H9 (cell line): ENCODE data around the gene ATP13A2. TPM values are rescaled to one million over a fixed set of nuclear protein-coding genes. Genes with fewer than 3 reads are reported as not detected.

Source experiments
- DNase-seq: peaks from one replicate; pipeline ENCODE4 v3.0.0-alpha.2; 2017
- H2AFZ ChIP-seq: one replicate; pipeline ENCODE4 v1.6.1; 2013; ENCODE audit warnings: mild to moderate bottlenecking, low read length, control low read depth, moderate library complexity
- H2AK5ac ChIP-seq: 2 replicates; pipeline ENCODE4 v1.6.1; 2013; ENCODE audit warnings: low read length, control low read depth, mixed read lengths; ENCODE audit not compliant: insufficient read length
- H2BK120ac ChIP-seq: one replicate; pipeline ENCODE4 v1.6.1; 2013; ENCODE audit warnings: low read depth, mild to moderate bottlenecking, low read length, control low read depth, inconsistent platforms; ENCODE audit not compliant: poor library complexity, severe bottlenecking
- H2BK12ac ChIP-seq: 2 replicates; pipeline ENCODE4 v1.6.1; 2013; ENCODE audit warnings: low read length, control low read depth, mixed read lengths, low read depth; ENCODE audit not compliant: insufficient read length
- H2BK15ac ChIP-seq: 2 replicates; pipeline ENCODE4 v1.6.1; 2013; ENCODE audit warnings: low read depth, low read length, control low read depth
- H2BK20ac ChIP-seq: one replicate; pipeline ENCODE4 v1.6.1; 2013; ENCODE audit warnings: low read depth, mild to moderate bottlenecking, low read length, control low read depth, inconsistent platforms; ENCODE audit not compliant: poor library complexity, severe bottlenecking
- H2BK5ac ChIP-seq: 2 replicates; pipeline ENCODE4 v1.6.1; 2013; ENCODE audit warnings: low read length, control low read depth, mixed read lengths; ENCODE audit not compliant: insufficient read length
- H3K14ac ChIP-seq: 2 replicates; pipeline ENCODE4 v1.6.1; 2013; ENCODE audit warnings: low read length, control low read depth; ENCODE audit not compliant: insufficient read depth
- H3K18ac ChIP-seq: 2 replicates; pipeline ENCODE4 v1.6.1; 2013; ENCODE audit warnings: low read depth, mild to moderate bottlenecking, mixed read lengths, low read length, control low read depth; ENCODE audit not compliant: insufficient read length
- H3K23ac ChIP-seq: 2 replicates; pipeline ENCODE4 v1.6.1; 2013; ENCODE audit warnings: low read length, control low read depth, mixed read lengths, low read depth; ENCODE audit not compliant: insufficient read length
- H3K23me2 ChIP-seq: 2 replicates; pipeline ENCODE4 v1.6.1; 2013; ENCODE audit warnings: low read depth, mild to moderate bottlenecking, mixed read lengths, low read length, control low read depth; ENCODE audit not compliant: insufficient read length, poor library complexity, severe bottlenecking
- H3K27ac ChIP-seq: 2 replicates; pipeline ENCODE4 v1.5.1; 2013; ENCODE audit warnings: low read length, control low read depth, mixed read lengths, low read depth; ENCODE audit not compliant: insufficient read length
- H3K27me3 ChIP-seq: 2 replicates; pipeline ENCODE4 v1.6.1; 2013; ENCODE audit warnings: low read length, control low read depth, inconsistent platforms; ENCODE audit not compliant: insufficient read depth
- H3K4ac ChIP-seq: 2 replicates; pipeline ENCODE4 v1.6.1; 2013; ENCODE audit warnings: low read depth, mild to moderate bottlenecking, control low read depth, inconsistent platforms, low read length, moderate library complexity
- H3K4me1 ChIP-seq: 2 replicates; pipeline ENCODE4 v1.6.1; 2013; ENCODE audit warnings: low read length, control low read depth, inconsistent platforms; ENCODE audit not compliant: insufficient read depth
- H3K4me2 ChIP-seq: 2 replicates; pipeline ENCODE4 v1.6.1; 2013; ENCODE audit warnings: low read length, control low read depth, mixed read lengths; ENCODE audit not compliant: insufficient read length, insufficient read depth
- H3K56ac ChIP-seq: 2 replicates; pipeline ENCODE4 v1.6.1; 2013; ENCODE audit warnings: low read depth, mild to moderate bottlenecking, mixed read lengths, low read length, control low read depth; ENCODE audit not compliant: insufficient read length
- H3K79me1 ChIP-seq: 2 replicates; pipeline ENCODE4 v1.6.1; 2013; ENCODE audit warnings: low read depth, mild to moderate bottlenecking, moderate library complexity, low read length, control low read depth, inconsistent platforms; ENCODE audit not compliant: insufficient read depth, poor library complexity, severe bottlenecking
- H3K79me2 ChIP-seq: 2 replicates; pipeline ENCODE4 v1.6.1; 2013; ENCODE audit warnings: low read length, control low read depth, inconsistent platforms; ENCODE audit not compliant: insufficient read depth
- H3K9ac ChIP-seq: 2 replicates; pipeline ENCODE4 v1.6.1; 2013; ENCODE audit warnings: low read length, control low read depth, mixed read lengths; ENCODE audit not compliant: insufficient read length; ENCODE audit errors: extremely low read depth
- H3K9me3 ChIP-seq: one replicate; pipeline ENCODE4 v1.6.1; 2013; ENCODE audit warnings: low read depth, low read length, inconsistent platforms; ENCODE audit not compliant: control insufficient read depth
- H3T11ph ChIP-seq: one replicate; pipeline ENCODE4 v1.6.1; 2013; ENCODE audit warnings: mild to moderate bottlenecking, low read length, control low read depth, inconsistent platforms
- H4K20me1 ChIP-seq: one replicate; pipeline ENCODE4 v1.6.1; 2013; ENCODE audit not compliant: control insufficient read depth, insufficient read length, insufficient read depth
- H4K5ac ChIP-seq: 2 replicates; pipeline ENCODE4 v1.6.1; 2013; ENCODE audit warnings: low read depth, mild to moderate bottlenecking, mixed read lengths, low read length, control low read depth; ENCODE audit not compliant: insufficient read length
- H4K8ac ChIP-seq: replicated peaks from 2 replicates; pipeline ENCODE4 v1.6.1; 2013; ENCODE audit warnings: low read length, control low read depth, mixed read lengths, low read depth; ENCODE audit not compliant: insufficient read length
- H4K91ac ChIP-seq: 2 replicates; pipeline ENCODE4 v1.6.1; 2013; ENCODE audit warnings: low read depth, mild to moderate bottlenecking, moderate library complexity, mixed read lengths, low read length, control low read depth; ENCODE audit not compliant: insufficient read length
- H3K27ac Mint-ChIP-seq, 3 experiments: 2 replicates in 2 of 3; 3 replicates in 1 of 3; pipeline ENCODE4 v1.8.0; 2020 to 2021; ENCODE audit warnings: mixed read lengths in 3 of 3, mild to moderate bottlenecking in 1 of 3, moderate library complexity in 1 of 3
- H3K27me3 Mint-ChIP-seq: 2 replicates; pipeline ENCODE4 v1.8.0; 2021; ENCODE audit warnings: low read depth, mild to moderate bottlenecking, moderate library complexity, mixed read lengths
- H3K36me3 Mint-ChIP-seq, 3 experiments: 2 replicates in 2 of 3; 3 replicates in 1 of 3; pipeline ENCODE4 v1.8.0; 2020 to 2021; ENCODE audit warnings: low read depth in 3 of 3, mixed read lengths in 3 of 3; ENCODE audit not compliant: insufficient read depth in 1 of 3
- H3K4me1 Mint-ChIP-seq, 2 experiments: 2 replicates each; pipeline ENCODE4 v1.8.0; 2020; ENCODE audit warnings: mixed read lengths in 2 of 2
- H3K4me3 Mint-ChIP-seq, 2 experiments: 2 replicates in 1 of 2; 3 replicates in 1 of 2; pipeline ENCODE4 v1.8.0; 2020 to 2021; ENCODE audit warnings: mild to moderate bottlenecking in 2 of 2, mixed read lengths in 2 of 2, moderate library complexity in 1 of 2
- H3K9me3 Mint-ChIP-seq, 2 experiments: 2 replicates in 1 of 2; 3 replicates in 1 of 2; pipeline ENCODE4 v1.8.0; 2020; ENCODE audit warnings: mild to moderate bottlenecking in 2 of 2, mixed read lengths in 2 of 2, moderate library complexity in 1 of 2
- CTCF ChIP-seq: fragments of 200-600 bp; sonication (generic); conservative IDR thresholded peaks from 3 replicates; pipeline ENCODE4 v1.8.0; 2021; ENCODE audit warnings: antibody characterized with exemption, mild to moderate bottlenecking
- WGBS: extraction: QIAGEN DNeasy Blood & Tissue Kit; methylation state at CpG from one replicate; pipeline ENCODE4 v1.1.7; 2013; ENCODE audit warnings: missing lambda C conversion rate, low lambda C conversion rate, mixed read lengths; ENCODE audit not compliant: insufficient read length; ENCODE audit errors: extremely low coverage; 5-methylcytosine and 5-hydroxymethylcytosine counted together
- total RNA-seq: library from RNA; stranded (reverse); gene quantifications from 2 replicates; pipeline ENCODE4 v1.2.1, GENCODE V29; 2021

Gene ATP13A2
- total RNA-seq, 1 experiment from 2014 or later: 53.6 TPM

DNA sequence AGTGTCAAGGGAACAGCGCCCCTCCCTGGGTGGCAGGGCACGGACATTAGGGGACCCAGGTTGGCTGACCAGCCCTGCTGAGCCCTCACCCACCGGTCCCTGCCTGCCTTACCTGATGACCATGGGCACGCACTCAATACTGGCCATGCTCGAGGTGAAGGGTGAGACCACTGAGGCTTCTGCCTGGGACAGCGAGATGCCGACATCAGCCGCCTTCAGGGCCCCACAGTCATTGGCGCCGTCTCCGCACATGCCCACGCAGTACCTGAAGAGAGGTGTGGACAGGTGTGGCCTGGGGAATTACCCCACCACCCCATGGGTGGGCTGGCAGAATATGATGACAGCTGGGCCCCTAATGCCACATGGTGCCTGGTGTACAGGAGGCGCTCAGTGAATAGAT is 23.5 kb downstream of the ATP13A2 start:
- no peak overlapping the region for H3K27ac Mint-ChIP-seq
- TF ChIP-seq CTCF: no peak
- no peak overlapping the region for H3K4ac ChIP-seq

More for the DNA sequence above, 23.5 kb downstream of the ATP13A2 start:
- no peaks in the 10 kb centered on the region for H3K9me3 Mint-ChIP-seq
- no peaks in the 10 kb centered on the region for H3K9me3 ChIP-seq
- peaks cover 3 to 22% (median 14%) of the 10 kb centered on the region in 3 experiments; a peak in 6 of 7 replicates for H3K36me3 Mint-ChIP-seq
- no peaks in the 10 kb centered on the region for H3K27me3 Mint-ChIP-seq
- H2AK5ac ChIP-seq: no peak overlapping the region
- no peak overlapping the region for H3K14ac ChIP-seq
- H3K27me3 ChIP-seq: no peaks in the 10 kb centered on the region
- no peak for DNase-seq
- H3K23ac ChIP-seq: no peak overlapping the region
- no peak overlapping the region for H4K8ac ChIP-seq
- no peak overlapping the region for H2BK120ac ChIP-seq
- no peak overlapping the region for H3K4me3 Mint-ChIP-seq
- no peak overlapping the region for H3K9ac ChIP-seq
- no peaks in the 10 kb centered on the region for H3K4me1 ChIP-seq
- peaks cover 7 to 14% of the 10 kb centered on the region in 2 experiments for H3K4me1 Mint-ChIP-seq
- H3T11ph ChIP-seq: no peak overlapping the region
- H2BK5ac ChIP-seq: no peak overlapping the region
- H3K27ac ChIP-seq: no peak overlapping the region
- no peaks in the 10 kb centered on the region for H3K79me2 ChIP-seq
- H3K4me2 ChIP-seq: no peak overlapping the region
- H2AFZ ChIP-seq: no peak overlapping the region
- no peak overlapping the region for H4K91ac ChIP-seq
- no peak overlapping the region for H3K18ac ChIP-seq
- WGBS: no CpG with 5 or more reads among the region's 13 CpGs
- no peak overlapping the region for H3K56ac ChIP-seq
- H4K5ac ChIP-seq: no peak overlapping the region
- H2BK15ac ChIP-seq: no peak overlapping the region
- H3K79me1 ChIP-seq: no peaks in the 10 kb centered on the region
- H2BK20ac ChIP-seq: no peak overlapping the region
- no peaks in the 10 kb centered on the region for H4K20me1 ChIP-seq
- no peaks in the 10 kb centered on the region for H3K23me2 ChIP-seq
- no peak overlapping the region for H2BK12ac ChIP-seq
